ENCODE results near the gene SSNA1.

Gene SSNA1

GRCh38 chr9:137168573-137168903 is 19.9 kb upstream of the SSNA1 start:
- no peak for DNase-seq (ENCODE audit: low read depth)

GRCh38 chr9:137168904-137169856 is 19.3 kb upstream of the SSNA1 start:
- DNase-seq (ENCODE audit: low read depth): no peak

GRCh38 chr9:137169896-137170358 is 18.5 kb upstream of the SSNA1 start, which contains the start of gene LRRC26:
Gene LRRC26, minus strand, starts transcription at chr9:137170051. Its CDS starts 108 bp downstream, at chr9:137169943.
- DNase-seq (ENCODE audit: low read depth): no peak

GRCh38 chr9:137170486-137171148 is 17.9 kb upstream of the SSNA1 start:
- no peak for DNase-seq (ENCODE audit: low read depth)

- no peak for DNase-seq (ENCODE audit: low read depth)
Observed at GRCh38 chr9:137171149-137171900, 17.2 kb upstream of the SSNA1 start.

GRCh38 chr9:137172901-137173795 is 15.3 kb upstream of the SSNA1 start:
- no peak for DNase-seq (ENCODE audit: low read depth)

GRCh38 chr9:137173796-137174664 is 14.4 kb upstream of the SSNA1 start:
- no peak for DNase-seq (ENCODE audit: low read depth)

GRCh38 chr9:137174722-137175293 is 13.7 kb upstream of the SSNA1 start:
- no peak for DNase-seq (ENCODE audit: low read depth)

- no peak for DNase-seq (ENCODE audit: low read depth)
Observed at GRCh38 chr9:137175345-137175961, 13.0 kb upstream of the SSNA1 start.

- no peak for DNase-seq (ENCODE audit: low read depth)
Observed at GRCh38 chr9:137176302-137177182, 11.9 kb upstream of the SSNA1 start.

- no peak for DNase-seq (ENCODE audit: low read depth)
Observed at GRCh38 chr9:137178201-137178938, 10.1 kb upstream of the SSNA1 start.

GRCh38 chr9:137178939-137179630 is 9.4 kb upstream of the SSNA1 start:
- no peak for DNase-seq (ENCODE audit: low read depth)

- no peak for DNase-seq (ENCODE audit: low read depth)
Observed at GRCh38 chr9:137179761-137180160, 8.7 kb upstream of the SSNA1 start.

- DNase-seq (ENCODE audit: low read depth): no peak
Observed at GRCh38 chr9:137180491-137180890, 8.0 kb upstream of the SSNA1 start.

- no peak for DNase-seq (ENCODE audit: low read depth)
Observed at GRCh38 chr9:137181680-137182079, 6.8 kb upstream of the SSNA1 start.

- DNase-seq (ENCODE audit: low read depth): no peak
Observed at GRCh38 chr9:137182836-137183235, 5.6 kb upstream of the SSNA1 start.

GRCh38 chr9:137183980-137184595 is 4.4 kb upstream of the SSNA1 start:
- DNase-seq (ENCODE audit: low read depth): no peak

All from GM04503 (cell line).